GM13977 (cell line): ENCODE results near the gene MRPL34.

Experiments
- DNase-seq: peaks from one replicate; pipeline ENCODE4 v3.0.0; 2012; ENCODE audit warnings: low spot score
- in situ Hi-C: fragments of 300-500 bp; cut with MboI; formaldehyde crosslinking; loops from one replicate; pipeline ENCODE4 v1.12.0; 2022; ENCODE audit warnings: low sequenced_read_pairs, low pct_unique_long_range_greater_than_20kb, mixed read lengths, inconsistent platforms; ENCODE audit not compliant: unreplicated experiment
- TF ChIP-seq, protein P1 (sequence below): IDR thresholded peaks from 2 replicates; pipeline ENCODE4 v1.5.1; 2012; ENCODE audit warnings: mild to moderate bottlenecking, control low read depth; ENCODE audit not compliant: insufficient read depth; ENCODE audit errors: extremely low read depth, missing control alignments

MRPL34 gene

DNA sequence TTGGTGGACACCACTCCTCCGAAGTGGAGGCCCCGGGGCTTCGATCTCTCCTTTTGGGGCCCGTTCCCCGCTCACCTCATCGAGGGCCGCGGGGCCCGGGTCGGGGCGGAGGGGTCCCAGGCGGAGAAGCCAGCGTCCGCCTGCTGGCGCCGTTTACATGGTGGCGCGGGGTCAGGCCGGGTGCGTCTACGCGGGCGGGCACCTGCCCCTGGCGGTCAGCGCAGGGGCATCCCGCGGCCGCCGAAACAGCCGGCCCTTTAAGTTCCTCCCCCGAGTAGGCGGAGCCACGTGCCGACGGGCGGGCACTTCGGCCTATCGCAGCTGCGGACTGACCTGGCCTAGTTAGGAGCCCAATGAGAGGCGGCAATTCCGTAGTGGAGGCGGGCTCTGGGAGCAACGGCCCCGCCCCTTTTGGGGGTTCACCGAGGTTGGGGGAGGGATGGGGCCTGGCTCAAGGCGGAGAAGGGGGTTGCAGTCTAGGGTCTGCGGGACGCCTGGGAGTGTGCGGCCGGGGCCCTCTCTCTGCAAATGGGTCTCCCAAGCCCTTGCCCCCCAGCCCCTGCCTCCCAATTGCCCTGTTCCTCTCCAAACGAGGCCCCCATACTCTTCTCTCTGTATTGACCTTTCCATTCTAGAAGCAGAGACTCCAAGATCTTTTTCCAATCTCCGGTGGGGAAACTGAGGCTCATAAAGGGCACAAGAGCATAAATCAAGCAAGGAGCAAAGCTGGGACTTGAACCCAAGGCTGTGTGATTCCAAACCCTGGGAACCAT, 2.3 kb upstream of the MRPL34 start, which contains the start of gene ABHD8:
Gene ABHD8, minus strand, starts transcription at position 259 of the 773 bp plus-strand sequence. CDS start 1,809 bp downstream, outside the sequence.
- in situ Hi-C loops, result no loop called here
- TF ChIP-seq, protein P1, sequence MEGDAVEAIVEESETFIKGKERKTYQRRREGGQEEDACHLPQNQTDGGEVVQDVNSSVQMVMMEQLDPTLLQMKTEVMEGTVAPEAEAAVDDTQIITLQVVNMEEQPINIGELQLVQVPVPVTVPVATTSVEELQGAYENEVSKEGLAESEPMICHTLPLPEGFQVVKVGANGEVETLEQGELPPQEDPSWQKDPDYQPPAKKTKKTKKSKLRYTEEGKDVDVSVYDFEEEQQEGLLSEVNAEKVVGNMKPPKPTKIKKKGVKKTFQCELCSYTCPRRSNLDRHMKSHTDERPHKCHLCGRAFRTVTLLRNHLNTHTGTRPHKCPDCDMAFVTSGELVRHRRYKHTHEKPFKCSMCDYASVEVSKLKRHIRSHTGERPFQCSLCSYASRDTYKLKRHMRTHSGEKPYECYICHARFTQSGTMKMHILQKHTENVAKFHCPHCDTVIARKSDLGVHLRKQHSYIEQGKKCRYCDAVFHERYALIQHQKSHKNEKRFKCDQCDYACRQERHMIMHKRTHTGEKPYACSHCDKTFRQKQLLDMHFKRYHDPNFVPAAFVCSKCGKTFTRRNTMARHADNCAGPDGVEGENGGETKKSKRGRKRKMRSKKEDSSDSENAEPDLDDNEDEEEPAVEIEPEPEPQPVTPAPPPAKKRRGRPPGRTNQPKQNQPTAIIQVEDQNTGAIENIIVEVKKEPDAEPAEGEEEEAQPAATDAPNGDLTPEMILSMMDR, result peak; percentile 28
- DNase-seq, result peak; percentile 97

DNA sequence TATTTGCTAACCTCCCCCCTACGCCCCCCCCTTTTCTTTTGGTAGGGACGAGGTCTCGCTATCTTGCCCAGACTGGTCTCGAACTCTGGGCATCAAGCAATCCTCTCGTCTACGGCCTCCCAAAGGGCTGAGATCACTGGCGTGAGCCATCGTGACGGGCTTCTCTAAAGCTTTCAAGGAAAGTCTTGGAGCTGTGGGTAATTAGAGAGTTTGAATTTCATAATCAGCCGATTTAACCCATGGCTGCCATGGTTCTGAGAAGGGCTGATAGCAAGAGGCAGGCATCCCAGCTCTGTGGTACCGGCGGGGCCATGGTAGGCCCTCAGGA, 1.8 kb upstream of the MRPL34 start:
- TF ChIP-seq, protein P1, result no peak
- in situ Hi-C loops, result no loop called here
- no peak for DNase-seq

DNA sequence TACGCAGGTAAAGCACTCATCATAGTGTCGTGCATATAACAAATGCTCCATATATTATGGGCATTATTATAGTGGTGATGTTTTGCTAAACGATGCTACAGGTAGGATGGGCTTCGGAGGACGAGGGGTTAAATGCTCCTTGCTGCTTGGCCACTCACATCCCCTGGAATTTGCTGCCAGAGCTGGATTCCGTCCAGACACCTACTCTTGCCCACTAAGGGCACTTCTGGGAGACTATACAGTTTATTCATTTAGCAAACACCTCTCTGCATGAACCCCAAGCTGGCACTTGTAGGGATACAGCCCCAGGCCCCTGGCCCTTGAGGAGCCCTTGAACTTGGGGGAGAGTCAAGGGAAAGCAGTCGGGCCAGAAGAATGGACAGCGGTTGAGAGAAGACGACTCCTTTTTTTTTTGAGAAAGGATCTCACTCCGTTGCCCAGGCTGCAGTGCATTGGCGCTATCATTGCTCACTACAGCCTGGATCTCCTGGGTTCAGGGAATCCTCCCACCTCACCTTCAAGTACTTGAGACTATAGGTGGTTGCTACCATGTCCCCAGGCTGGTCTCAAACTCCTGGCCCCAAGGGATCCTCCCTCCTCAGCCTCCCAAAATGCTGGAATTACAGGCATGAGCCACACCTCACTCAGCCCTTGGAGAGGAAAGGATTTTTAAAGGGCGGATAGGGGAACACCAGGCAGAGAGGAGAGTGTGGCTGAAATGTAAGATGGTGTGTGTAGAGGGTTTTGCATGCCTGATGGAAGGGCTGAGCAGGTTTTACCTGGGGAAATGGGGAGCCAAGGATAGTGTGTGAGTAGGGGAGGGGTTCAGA, 1.1 kb upstream of the MRPL34 start:
- TF ChIP-seq, protein P1, result no peak
- DNase-seq, result no peak
- in situ Hi-C loops, result no loop called here

DNA sequence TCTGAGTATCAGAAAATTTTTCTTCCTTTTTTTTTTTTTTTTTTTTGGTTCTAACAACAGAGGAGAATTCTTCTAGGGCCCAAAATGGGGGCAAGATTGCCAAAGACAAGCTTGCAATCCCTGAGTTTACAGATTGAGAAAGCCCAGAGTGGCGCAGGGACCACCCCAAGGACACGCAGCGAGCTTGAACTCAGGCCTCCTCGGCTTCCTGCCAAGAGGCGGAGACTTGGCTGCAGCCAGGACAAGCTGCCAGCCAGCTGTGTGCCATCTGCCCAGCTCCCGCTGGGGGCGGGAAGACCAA, 506 bp upstream of the MRPL34 start:
- TF ChIP-seq, protein P1, result no peak
- no peak for DNase-seq
- in situ Hi-C loops, result no loop called here

DNA sequence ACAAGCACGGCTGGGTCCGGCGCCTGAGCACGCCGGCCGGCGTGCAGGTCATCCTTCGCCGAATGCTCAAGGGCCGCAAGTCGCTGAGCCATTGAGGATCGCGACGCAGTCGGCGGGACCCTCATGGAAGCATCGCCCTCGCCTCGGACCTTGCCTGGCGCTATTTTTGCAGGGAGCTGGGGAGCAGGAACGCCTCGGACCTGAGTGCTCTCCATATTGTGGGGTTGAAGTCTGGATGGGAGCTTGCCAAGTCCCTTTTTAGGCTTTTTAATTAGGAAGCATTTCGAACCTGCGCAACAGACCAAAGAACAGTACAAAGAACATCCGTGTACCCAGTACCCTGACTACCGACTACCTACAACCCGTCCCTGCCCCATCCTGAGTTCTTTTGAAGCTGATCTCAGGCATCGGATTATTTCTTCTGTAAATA, 628 bp downstream of the MRPL34 start:
- TF ChIP-seq, protein P1, result no peak
- in situ Hi-C loops, result no loop called here
- no peak for DNase-seq

DNA sequence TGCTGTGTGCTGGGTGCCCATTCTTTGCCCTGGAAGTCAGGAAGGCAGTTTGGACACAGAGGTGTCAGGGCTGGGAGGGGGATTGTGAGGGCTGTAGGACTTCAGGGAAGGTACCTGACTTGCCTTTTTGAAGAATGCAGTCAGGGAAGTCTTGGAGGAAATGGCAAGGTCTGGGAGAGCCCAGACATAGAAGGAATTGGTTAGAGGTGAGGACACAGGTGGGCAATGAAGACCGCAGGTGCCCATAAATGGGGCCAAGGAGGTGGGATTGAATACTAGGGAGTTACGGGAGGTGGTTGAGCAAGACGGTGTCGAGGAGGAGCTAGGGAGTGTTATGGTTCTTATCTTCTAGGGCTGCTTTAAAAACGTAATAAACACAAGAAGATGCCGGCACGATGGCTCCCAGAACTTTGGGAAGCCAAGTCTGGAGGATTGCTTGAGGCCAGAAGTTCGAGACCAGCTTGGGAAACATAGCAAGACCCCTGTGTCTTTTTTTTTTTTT, 2.3 kb downstream of the MRPL34 start:
- in situ Hi-C loops, result no loop called here
- TF ChIP-seq, protein P1, result no peak
- DNase-seq, result no peak
